Effector memory CD4-positive, alpha-beta T cell (primary cell): ENCODE results near the gene SH2D3C.

Experiments
- DNase-seq, 3 donors: peaks; one replicate each; pipeline ENCODE4 v3.0.0-alpha.2; 2020
- H3K27ac ChIP-seq: 2 replicates; pipeline ENCODE4 v1.7.0; 2013; ENCODE audit warnings: mild to moderate bottlenecking, low read length, moderate library complexity; ENCODE audit not compliant: insufficient read depth, poor library complexity, severe bottlenecking
- H3K27me3 ChIP-seq: replicated peaks from 2 replicates; pipeline ENCODE4 v1.7.0; 2013; ENCODE audit warnings: mild to moderate bottlenecking, low read length; ENCODE audit not compliant: insufficient read depth, control insufficient read depth, poor library complexity, severe bottlenecking
- H3K36me3 ChIP-seq: 2 replicates; pipeline ENCODE4 v1.7.0; 2013; ENCODE audit warnings: mild to moderate bottlenecking, low read length, moderate library complexity; ENCODE audit not compliant: control insufficient read depth, insufficient read depth
- H3K4me1 ChIP-seq: 2 replicates; pipeline ENCODE4 v1.7.0; 2013; ENCODE audit warnings: low read length, mild to moderate bottlenecking; ENCODE audit not compliant: control insufficient read depth, insufficient read depth, poor library complexity, severe bottlenecking
- H3K4me3 ChIP-seq: 2 replicates; pipeline ENCODE4 v1.7.0; 2013; ENCODE audit warnings: low read length, low read depth, mild to moderate bottlenecking; ENCODE audit not compliant: insufficient read depth, poor library complexity, severe bottlenecking
- H3K9me3 ChIP-seq: 2 replicates; pipeline ENCODE4 v1.7.0; 2013; ENCODE audit warnings: mild to moderate bottlenecking, low read length, moderate library complexity; ENCODE audit not compliant: control insufficient read depth

SH2D3C gene

GRCh38 chr9:127732444-127732843 lies 46.0 kb downstream of the SH2D3C start:
- H3K4me3 ChIP-seq: no peak overlapping the region
- no peaks in the 10 kb centered on the region for H3K9me3 ChIP-seq
- DNase-seq: no peak
- H3K27ac ChIP-seq: no peak overlapping the region
- H3K36me3 ChIP-seq: no peaks in the 10 kb centered on the region
- peaks cover 12% of the 10 kb centered on the region for H3K4me1 ChIP-seq
- no peaks in the 10 kb centered on the region for H3K27me3 ChIP-seq

DNA sequence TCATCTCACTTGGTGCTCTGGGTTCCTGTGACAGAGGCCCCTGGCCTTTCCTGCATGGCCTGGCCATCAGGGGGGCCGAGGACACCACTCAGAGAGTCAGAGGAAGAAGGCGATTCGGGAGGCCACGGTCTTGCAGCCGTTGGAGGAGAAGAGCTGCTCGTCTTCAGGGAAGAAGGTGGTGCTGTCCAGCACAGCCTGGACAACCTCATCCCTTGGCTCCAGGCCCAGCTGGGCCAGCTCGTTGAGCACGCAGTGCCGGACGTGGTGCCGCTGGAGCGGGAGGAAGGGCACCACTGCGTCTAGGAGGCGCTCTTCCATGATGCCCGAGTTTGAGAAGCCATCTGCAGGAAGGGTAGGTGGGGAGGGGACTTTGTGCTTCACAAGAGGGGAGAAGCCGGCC lies 46.5 kb downstream of the SH2D3C start:
- Histone ChIP-seq H3K36me3 (no peaks in the 10 kb centered on the region), H3K4me3 (no peak overlapping the region), H3K4me1 (peaks cover 12% of the 10 kb centered on the region)

DNA sequence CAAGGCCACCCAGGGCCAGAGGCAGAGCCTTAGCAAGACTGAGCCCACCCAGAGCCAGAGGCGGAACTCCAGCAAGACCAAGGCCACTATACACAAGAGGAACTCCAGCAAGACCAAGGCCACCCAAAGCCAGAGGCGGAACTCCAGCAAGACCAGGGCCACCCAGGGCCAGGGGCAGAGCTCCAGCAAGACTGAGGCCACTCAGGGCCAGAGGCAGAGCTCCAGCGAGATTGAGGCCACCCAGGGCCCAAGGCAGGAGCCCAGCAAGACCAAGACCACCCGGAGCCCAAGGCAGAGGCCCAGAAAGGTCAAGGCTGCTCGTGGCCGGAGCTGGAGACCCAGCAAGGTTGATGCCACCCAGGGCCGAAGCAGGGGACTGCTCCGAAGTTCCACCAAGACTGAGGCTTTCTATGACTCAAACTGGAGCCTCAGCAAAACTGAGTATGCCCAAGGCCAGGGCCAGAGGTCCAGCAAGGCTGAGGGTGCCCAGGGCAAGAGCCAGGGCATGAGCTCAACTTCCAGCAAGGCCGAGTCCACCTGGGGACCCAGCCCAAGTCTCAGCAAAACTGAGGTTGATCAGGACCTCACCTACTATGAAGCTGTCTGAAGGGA lies 47.6 kb downstream of the SH2D3C start:
- no peak for DNase-seq
- no peaks in the 10 kb centered on the region for H3K9me3 ChIP-seq
- no peak overlapping the region for H3K27ac ChIP-seq
- peaks cover 11% of the 10 kb centered on the region for H3K4me1 ChIP-seq
- no peak overlapping the region for H3K4me3 ChIP-seq
- no peaks in the 10 kb centered on the region for H3K27me3 ChIP-seq
- H3K36me3 ChIP-seq: no peaks in the 10 kb centered on the region

More for the DNA sequence above, 46.5 kb downstream of the SH2D3C start:
- H3K9me3 ChIP-seq: no peaks in the 10 kb centered on the region
- no peaks in the 10 kb centered on the region for H3K27me3 ChIP-seq
- DNase-seq: no peak
- H3K27ac ChIP-seq: no peak overlapping the region

GRCh38 chr9:127730262-127730661 lies 48.2 kb downstream of the SH2D3C start:
- Histone ChIP-seq H3K36me3 (no peaks in the 10 kb centered on the region), H3K9me3 (no peaks in the 10 kb centered on the region), H3K4me3 (no peak overlapping the region), H3K27me3 (no peaks in the 10 kb centered on the region), H3K27ac (no peak overlapping the region), H3K4me1 (peaks cover 5% of the 10 kb centered on the region)
- no peak for DNase-seq

DNA sequence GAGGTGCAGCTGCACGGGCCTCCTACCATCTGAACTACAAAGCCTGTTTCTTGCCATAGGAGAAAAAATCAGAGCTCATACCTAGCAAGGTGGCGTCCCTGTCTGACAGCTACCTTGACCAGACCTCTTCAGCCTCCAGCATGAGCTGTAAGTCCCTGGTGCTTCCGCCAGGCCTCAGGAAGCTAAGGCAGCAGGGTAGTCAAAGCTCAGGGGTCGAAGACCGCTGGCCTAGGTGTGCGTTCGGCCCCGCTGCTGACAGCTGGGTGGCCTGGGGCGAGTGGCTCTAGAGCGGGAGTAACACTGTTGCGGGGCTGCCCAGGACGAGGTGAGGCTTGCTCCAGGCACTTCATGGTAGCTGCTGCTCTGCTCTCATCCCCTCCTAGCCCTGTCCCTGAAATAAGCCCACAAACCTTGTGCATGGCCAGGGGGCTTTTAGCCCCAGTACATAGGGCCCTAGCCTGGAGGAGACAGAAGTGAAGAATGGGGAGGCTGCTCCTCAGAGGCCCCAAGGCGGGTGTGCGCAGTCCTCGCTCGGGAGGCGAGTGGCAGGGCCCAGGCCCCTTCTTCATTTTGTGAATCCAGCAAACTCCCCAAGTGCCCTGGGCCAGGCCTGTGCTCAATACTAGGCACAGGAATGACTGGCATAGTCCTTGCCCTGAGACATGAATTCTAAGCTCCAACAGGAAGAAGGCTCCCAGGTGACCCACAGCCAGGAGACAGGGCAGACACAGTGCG lies 48.8 kb downstream of the SH2D3C start:
- Histone ChIP-seq H3K4me3 (no peak overlapping the region), H3K9me3 (no peaks in the 10 kb centered on the region)

DNA sequence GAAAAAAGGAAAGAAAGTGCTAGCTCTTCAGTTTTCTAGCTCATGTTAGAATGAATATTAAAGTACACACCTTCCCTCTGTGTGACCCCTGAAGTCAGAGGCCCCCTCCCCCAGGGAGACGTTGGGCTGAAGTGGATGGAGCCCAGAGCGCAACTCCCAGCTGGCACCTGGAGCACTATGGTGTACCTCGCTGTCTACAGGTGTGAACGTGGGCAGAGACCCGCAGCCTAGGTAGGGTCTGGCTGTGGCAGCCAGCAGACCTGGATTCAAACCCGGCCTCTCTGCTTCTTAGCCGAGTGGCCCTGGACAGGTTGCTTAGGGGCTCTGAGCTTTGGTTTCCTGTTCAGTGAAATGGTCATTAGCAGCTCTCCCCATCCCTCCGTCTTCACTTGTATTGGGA lies 49.7 kb downstream of the SH2D3C start:
- Histone ChIP-seq H3K4me3 (no peak overlapping the region), H3K27me3 (no peaks in the 10 kb centered on the region), H3K36me3 (no peaks in the 10 kb centered on the region), H3K9me3 (no peaks in the 10 kb centered on the region), H3K27ac (no peak overlapping the region), H3K4me1 (no peaks in the 10 kb centered on the region)
- no peak for DNase-seq

More for the DNA sequence above, 48.8 kb downstream of the SH2D3C start:
- Histone ChIP-seq H3K4me1 (peaks cover 5% of the 10 kb centered on the region), H3K36me3 (no peaks in the 10 kb centered on the region), H3K27ac (no peak overlapping the region), H3K27me3 (no peaks in the 10 kb centered on the region)
- DNase-seq: no peak

DNA sequence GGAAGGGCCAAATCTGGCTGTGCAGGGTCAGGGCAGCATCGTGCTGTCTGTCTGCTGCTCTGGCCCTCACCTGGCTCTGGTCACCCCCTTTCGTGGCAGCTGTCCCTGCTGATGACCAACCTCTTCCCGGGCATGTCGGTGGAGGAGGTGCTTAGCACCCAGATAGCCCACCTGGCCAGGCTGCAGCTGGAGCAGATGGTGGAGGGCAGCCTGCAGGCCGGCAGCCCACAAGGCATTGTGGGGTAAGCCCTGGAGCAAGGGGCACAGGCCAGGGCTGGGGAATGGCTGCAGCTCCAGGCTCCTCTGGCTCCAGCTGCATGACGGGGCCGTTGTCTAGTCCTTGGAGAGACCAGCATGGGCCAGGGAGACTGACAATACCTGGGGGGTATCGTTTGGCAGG lies 51.6 kb downstream of the SH2D3C start:
- Histone ChIP-seq H3K27ac (no peak overlapping the region), H3K27me3 (no peaks in the 10 kb centered on the region), H3K4me3 (no peak overlapping the region), H3K4me1 (no peaks in the 10 kb centered on the region), H3K9me3 (no peaks in the 10 kb centered on the region), H3K36me3 (no peaks in the 10 kb centered on the region)
- no peak for DNase-seq

DNA sequence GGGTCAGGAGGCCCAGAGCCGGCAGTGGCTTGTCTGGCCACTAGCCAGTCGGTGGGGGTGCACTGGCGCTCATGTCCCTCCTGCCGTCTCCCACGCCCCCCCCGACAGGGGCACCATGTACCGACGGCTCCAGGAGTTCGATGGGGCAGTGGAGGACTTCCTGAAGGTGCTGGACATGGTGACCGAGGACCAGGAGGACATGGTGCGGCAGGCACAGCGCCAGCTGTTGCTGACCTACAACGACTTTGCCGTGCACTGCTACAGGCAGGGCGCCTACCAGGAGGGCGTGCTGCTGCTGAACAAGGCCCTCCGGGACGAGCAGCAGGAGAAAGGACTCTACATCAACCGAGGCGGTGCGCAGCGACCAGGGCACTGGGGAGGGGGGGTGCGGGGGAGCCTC lies 54.5 kb downstream of the SH2D3C start:
- no peak overlapping the region for H3K4me3 ChIP-seq
- no peaks in the 10 kb centered on the region for H3K27me3 ChIP-seq
- no peaks in the 10 kb centered on the region for H3K9me3 ChIP-seq
- H3K36me3 ChIP-seq: no peaks in the 10 kb centered on the region
- H3K4me1 ChIP-seq: peaks cover 14% of the 10 kb centered on the region
- no peak for DNase-seq
- H3K27ac ChIP-seq: no peak overlapping the region

- Histone ChIP-seq H3K9me3 (no peaks in the 10 kb centered on the region), H3K36me3 (no peaks in the 10 kb centered on the region), H3K27me3 (no peaks in the 10 kb centered on the region), H3K4me3 (no peak overlapping the region), H3K4me1 (peaks cover 14% of the 10 kb centered on the region), H3K27ac (no peak overlapping the region)
- DNase-seq: no peak
Observed at GRCh38 chr9:127723444-127723843, 55.0 kb downstream of the SH2D3C start.

DNA sequence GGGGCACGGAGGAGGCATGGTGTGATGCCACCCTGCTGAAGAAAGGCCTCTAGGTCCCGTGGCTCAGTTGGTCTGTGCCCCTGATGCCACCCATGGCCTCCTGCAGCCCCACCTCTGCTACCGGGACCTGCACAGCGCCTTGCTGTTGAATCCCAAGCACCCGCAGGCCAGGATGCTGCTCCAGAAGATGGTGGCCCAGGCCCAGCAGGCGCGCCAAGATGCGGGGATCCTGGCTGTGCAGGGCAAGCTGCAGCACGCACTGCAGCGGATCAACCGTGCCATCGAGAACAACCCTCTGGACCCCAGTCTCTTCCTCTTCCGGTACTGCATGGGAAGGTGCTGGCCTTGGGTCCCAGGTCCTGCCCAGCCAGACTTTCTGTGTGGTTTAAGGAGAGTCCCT lies 55.5 kb downstream of the SH2D3C start:
- no peak overlapping the region for H3K27ac ChIP-seq
- no peaks in the 10 kb centered on the region for H3K9me3 ChIP-seq
- H3K4me1 ChIP-seq: peaks cover 14% of the 10 kb centered on the region
- no peak for DNase-seq
- H3K4me3 ChIP-seq: no peak overlapping the region
- H3K27me3 ChIP-seq: no peaks in the 10 kb centered on the region
- H3K36me3 ChIP-seq: no peaks in the 10 kb centered on the region
